Measurements from ENCODE around the gene SLC41A3. TPM values are rescaled to one million over a fixed set of nuclear protein-coding genes. Genes with fewer than 3 reads are reported as not detected.
A peak's percentile ranks its signal among the peaks of the same experiment; 100 is the strongest.
"Not testable (repeated sequence)": the region's sequence is repeated elsewhere in the genome, so short reads cannot be mapped to it uniquely, and the experiment has no call there.

SLC41A3 gene
- total RNA-seq, 1 experiment from 2014 or later = 34.5 TPM

DNA sequence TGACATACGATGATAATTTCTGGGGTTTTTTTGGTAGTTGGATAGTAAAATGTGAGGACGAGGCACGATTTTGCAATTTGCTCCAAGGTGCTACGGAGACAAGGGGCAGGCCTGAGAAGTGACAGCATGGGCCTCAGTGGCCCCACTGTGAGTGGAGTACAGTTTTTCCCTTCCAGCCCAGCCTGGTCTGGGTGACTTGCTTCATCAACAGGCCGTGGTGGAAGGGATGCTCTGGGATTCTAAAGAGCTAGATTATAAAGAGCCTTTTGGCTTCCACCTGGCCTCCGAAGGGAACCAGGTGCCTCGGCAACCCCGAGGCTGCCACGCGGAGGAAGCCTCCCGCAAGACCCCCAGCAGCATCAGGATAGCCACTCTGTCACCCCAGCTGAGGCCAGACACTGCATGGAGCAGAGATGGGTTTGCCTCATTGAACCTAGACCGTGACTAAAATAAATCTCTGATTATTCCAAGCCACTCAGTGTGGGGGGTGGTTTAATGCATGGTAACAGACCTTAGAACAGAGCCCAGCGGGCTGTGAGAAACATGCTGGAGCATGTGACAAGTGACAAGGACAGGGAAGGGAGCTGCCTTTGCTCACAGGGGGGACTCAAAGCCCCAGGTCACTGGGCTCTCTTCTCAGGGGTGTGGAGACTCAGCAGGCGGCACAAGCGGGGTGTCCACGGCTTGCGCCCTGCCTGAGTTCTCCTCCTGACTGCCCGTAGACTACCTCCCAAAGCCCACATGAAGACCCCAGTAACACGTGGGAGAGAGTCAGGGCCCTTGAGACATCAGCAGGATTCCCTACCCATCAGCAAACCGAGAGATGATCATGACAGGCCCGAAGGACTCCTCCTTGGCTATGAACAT, 22.6 kb upstream of the SLC41A3 start:
- DNase-seq (ENCODE audit: low spot score) = no peak

DNA sequence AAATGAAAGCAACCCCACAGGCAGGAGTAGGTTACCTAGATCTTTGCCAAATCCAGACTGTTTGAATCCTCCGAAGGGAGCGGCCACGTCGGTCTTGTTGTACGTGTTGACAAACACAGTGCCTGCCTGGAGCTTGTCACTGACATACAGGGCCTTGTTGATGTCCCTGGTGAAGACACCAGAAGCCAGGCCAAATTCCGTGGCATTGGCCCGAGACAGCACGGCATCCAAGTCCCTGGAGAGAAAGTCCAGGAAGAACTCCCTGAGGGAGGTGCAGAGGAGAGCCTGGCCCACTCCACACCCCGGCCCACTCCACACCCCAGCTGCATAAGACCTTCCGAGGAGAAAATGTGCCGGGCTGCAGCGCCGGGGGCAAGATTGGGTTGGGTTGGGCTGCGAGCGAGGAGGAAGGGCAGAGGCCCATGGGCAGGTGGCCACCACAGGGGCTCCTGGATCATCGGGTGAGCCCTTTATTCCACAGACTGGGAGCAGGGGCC, 21.8 kb upstream of the SLC41A3 start:
- DNase-seq (ENCODE audit: low spot score) = no peak

DNA sequence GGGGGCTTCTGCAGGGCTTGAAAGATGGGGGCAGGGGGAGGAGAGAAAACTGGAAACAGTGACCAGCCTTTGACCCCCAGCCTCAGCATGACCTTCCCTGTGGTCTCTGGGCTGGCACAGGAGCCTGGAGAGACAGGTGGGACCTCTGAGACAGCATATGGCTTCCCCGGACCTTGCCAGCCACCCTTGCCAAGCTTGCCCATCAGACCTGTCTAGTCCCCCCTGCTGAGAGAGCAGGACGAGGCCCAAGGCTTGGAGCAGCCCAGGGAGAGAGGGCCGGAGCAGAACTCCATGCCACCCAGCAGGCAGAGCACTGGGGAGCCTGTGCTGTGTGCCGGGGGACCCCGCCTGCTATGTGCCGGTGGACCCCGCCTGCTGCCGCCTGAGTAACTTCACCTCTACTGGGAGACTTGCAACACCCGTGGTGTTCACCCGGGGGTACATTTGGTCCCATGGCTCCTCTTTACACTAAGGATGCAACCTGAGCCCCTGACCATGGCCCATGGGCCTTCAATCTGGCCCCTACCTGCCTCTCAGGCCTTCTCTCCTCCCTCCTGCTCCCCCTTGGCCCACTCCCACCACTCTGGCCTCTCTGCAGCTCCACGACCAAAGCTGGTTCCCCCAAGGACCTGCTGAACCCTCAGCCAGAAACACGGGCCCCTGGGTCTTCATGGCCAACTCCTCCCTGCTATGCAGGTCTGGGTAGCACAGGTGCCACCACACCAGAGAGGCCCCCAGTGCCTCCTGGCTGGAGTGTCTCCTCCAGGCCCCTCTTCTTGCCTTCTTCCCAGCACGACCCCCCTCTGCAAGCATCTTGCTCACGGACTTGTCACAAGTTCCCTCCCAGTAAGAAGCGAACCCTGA, 21.1 kb upstream of the SLC41A3 start:
- no peak for DNase-seq (ENCODE audit: low spot score)

DNA sequence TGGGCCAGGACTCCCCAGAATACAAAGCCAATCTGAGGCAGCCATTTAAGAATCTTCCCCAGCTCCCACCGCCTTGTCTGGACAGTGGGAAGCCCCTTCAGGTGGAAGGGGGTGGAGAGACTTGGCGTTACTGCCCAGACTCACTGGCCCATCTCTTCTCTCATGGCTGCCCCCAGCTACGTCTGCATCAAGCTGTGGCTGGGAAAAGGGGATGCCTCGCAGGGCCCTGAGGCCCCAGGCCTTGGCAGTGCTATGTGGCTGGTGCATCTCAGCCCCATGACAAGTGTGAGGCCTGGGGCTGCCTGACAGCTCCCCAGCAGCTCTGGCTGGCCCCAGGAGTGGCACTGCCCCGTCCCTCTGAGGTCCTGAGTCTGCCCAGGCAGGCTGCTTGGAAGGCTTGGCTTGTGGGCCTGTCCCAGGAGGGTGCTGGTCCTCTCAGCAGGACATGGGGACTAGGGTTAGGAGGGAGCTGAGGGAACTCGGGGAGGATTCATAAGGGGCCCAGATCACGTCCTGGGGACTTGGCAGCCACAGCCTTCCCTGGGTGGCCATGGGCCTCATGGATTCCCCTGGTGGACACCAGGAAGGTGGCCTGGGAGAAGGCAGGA, 20.2 kb upstream of the SLC41A3 start:
- no peak for DNase-seq (ENCODE audit: low spot score)

DNA sequence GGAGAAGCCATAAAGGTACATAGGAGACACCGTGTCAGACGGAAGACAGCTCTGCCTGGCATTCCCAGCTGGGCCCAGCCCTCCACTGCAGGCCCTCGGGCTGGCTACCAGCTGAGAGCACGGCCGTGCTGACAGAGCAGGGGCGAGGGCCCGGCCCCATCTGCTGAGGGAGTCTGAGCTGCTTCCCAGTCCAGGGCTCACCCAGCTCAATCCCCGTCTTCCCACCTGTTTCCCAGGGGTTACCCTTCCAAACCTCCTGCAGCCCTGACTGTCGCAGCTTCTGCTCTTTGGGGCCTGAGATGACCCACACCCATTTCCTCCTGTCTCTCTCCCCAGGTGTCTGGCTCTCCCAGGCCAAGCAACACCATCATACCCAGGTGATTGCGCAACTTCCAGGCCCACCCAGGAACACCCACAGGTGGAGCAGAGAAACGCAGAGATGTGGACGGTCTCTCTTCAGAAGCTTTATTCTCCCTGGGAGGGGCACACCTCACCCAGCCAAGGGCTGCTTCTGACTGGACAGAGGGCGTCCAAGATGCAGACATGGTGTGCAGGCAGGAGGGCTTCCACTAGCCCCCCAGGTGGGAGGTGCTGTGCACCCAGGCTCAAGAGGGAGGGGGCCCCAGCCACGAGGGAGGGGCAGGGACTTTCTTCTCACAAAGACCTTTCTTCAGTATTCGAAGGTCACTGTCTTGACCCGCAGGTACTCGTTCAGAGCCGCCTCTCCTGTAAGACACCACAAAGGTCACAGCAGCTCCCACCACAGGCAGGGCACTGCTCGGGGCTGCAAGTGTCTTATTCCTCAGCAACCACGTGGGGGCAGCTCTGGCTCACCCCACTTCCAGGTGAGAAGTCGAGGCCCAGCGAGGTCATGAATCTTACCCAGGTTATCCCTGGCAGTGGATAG, 19.4 kb upstream of the SLC41A3 start:
- DNase-seq (ENCODE audit: low spot score) = no peak

DNA sequence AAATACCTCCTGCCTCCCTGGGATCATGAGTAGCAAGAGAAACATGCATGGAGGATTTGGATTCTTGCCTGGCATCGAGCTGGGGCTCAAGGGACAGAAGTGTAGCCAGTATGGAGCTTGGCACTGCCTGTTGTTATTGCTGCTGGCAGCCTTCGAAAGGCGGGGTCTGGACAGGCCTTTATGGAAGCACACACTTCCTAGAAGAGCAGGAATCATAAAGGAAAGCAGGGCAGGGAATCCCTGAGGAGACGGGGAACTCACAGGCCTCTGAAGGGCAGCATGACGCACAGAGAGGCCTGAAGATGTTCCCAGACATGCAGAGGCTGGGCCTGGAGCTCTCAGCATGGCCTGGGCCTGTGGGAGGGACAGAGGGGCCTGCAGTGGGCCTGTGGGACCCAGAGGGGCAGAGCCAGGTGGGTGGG, 18.6 kb upstream of the SLC41A3 start:
- no peak for DNase-seq (ENCODE audit: low spot score)

DNA sequence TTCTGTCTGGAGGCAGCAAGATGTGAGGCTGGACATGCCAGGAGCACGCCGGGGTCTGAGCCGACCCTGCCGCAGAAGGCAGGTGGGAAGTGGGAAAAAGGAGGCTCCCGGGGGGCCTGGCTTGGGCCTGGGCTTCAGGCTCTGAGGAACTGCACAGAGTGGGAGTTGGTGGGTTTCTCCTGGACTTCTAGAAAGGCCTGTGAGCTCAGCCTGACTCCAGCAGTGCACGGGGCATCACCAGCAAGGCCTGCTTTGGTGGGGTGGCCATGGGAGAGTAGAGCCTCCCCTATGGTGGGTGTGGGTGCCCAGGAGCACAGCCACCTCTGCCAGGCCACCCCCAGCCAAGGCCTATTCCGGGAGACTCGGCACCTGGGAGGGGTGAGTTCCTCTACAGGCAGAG, 18.1 kb upstream of the SLC41A3 start:
- no peak for DNase-seq (ENCODE audit: low spot score)

DNA sequence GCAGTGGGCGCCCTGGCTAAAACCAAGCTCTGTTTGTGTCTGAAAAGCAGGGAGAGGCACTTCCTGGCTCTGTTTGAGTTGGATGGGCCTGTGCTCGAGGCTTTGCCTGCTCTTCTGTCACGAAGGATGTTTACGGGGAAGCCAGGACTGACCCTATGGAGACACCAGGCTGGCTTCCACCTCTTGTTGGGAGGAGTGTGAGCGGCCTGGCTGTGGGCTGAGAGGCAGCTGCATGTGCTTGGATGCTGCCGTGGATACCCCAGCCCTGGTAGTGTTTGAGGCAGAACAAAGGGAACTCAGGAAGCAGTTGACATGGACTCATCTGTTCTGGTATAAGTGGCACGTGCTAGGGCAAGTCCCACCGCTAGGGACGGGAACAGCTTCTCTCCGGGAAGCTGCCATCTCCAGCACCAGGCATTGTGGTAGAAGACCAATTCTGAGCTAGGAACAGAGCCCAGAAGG, 17.6 kb upstream of the SLC41A3 start:
- DNase-seq (ENCODE audit: low spot score) = no peak

DNA sequence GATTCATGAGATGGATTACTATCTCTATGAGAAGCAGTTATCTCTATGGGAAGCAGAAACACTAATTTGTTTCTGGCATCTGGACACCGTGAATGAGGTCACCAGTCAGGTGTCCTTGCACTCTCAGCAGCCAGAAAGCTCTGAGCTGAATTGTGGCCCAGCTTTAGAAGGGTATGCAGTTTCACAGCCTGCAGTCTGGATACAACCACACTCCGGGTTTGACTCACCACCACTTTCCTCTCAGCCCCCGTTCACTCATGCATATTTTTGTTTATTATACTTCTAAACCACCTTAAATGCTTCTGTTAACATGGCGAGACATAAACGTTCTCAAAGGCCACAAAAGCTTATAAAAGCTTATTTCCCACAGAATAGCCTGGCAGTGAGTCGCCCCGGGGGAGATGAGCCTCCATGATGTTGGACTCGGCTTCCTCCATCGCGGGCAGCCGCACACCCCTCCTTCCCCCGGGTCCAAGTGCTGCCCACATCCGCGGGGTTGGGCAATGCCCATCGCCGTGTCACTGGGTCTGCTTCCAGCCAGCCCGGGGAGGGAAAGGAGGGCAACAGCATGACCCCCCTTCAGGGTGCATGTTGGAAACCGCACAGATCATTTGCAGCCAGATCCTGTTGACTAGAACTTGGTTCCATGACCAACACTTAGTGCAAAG, 16.8 kb upstream of the SLC41A3 start:
- peak; percentile 96 for DNase-seq (ENCODE audit: low spot score)

DNA sequence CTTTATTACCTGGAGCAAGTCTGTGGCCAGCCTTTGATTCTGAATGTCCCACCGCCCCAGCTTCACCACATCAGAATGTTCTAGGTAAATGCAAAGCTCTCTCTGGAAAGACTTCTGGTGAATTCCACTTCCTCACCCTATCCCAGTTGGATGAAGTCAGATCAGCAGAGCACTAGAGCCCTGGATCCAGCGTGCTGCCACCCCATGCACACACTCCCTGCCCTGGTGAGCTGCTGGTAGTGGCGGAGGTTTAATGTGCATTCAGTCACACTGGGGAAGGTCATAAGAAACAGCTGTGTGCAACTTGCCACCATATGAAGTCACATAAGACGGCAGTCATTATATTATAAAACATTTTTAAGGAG, 16.3 kb upstream of the SLC41A3 start:
- DNase-seq (ENCODE audit: low spot score) = no peak

DNA sequence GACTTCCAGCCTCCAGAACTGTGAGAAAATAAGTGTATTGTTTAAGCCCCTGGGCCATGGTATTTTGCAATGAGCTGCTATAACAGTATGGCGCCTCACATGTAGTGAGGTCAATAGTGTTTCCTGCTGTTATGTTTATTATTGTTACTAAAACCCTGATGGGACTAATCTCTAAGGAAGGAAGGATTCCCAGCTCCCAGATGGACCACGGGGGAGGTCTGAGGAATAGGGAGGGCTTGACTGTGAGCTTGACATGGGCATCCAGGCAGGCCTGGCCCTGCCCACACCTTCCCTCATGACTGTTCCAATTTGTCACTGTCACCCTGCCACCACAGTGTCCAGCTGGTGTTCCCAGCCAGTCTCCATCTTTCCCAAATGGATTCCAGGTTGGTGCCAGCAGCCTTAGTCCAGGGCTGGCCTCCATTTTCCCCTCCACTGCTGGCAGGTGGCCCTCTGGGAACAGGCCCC, 14.5 kb upstream of the SLC41A3 start:
- DNase-seq (ENCODE audit: low spot score) = peak; percentile 72

DNA sequence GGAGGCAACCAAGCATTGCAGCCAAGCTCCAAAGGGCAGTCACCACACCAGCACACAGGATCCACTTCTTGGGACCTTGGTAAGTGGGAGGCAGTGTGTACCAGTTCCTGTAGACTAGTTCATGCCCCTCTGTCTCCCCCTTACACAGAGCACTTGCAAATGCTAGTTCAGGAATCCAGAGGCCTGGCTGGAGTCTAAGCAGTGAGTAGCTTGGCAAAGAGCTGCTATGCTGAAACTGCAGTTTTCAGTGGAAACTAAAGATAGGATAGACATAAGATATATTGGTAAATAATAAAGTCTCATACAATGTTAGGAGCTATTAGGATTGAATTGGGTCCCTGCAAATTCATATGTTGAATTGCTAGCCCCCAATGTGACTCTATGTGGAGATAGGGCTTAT, 13.9 kb upstream of the SLC41A3 start:
- no peak for DNase-seq (ENCODE audit: low spot score)

DNA sequence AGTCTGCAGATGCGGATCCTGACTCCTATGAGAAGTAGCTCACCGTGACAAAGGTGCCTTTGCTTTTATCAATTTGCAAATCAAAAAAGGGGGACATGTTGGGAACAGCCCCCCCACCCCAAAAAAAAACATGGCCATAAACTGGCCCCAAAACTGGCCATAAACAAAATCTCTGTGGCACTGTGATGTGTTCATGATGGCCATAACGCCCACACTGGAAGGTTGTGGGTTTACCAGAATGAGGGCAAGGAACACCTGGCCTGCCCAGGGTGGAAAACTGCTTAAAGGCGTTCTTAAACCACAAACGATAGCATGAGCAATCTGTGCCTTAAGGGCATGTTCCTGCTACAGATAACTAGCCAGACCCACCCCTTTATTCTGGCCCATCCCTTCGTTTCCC, 12.3 kb upstream of the SLC41A3 start:
- not testable (repeated sequence) for DNase-seq (ENCODE audit: low spot score)

DNA sequence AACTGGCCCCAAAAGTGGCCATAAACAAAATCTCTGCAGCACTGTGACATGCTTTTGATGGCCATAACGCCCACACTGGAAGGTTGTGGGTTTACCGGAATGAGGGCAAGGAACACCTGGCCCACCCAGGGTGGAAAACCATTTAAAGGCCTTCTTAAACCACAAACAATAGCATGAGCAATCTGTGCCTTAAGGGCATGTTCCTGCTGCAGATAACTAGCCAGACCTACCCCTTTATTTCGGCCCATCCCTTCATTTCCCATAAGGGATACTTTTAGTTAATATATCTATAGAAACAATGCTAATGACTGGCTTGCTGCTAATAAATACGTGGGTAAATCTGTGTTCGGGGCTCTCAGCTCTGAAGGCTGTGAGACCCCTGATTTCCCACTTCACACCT, 8.2 kb upstream of the SLC41A3 start:
- not testable (repeated sequence) for DNase-seq (ENCODE audit: low spot score)

DNA sequence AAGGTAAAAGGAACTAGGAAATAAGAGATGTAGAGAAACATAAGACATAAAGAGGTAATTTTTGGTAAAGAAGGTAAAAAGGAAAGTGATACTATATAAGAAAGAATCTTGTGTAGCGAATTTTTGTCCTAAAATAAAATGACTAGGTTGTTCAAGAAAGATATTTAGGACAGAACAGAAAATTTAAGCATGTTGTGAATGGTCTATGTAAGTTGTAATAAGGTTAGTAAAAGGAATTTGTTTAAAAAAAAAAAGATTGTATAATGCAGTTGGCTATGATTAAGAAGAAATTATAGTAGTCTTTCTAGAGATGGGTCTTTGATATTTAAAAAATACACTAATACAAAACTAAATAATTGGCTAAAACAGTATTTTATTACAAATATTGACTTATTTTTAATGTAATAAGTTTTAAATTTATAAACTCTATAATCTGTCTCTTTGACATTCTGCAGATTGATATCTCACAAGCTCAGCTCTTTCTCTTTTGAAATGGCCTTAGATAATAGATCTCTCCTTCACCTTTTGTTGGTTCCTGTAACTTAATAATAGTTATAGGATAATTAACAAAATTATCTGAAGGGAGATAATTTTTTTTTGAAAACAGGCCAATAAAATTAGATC, 3.7 kb upstream of the SLC41A3 start:
- no peak for DNase-seq (ENCODE audit: low spot score)

DNA sequence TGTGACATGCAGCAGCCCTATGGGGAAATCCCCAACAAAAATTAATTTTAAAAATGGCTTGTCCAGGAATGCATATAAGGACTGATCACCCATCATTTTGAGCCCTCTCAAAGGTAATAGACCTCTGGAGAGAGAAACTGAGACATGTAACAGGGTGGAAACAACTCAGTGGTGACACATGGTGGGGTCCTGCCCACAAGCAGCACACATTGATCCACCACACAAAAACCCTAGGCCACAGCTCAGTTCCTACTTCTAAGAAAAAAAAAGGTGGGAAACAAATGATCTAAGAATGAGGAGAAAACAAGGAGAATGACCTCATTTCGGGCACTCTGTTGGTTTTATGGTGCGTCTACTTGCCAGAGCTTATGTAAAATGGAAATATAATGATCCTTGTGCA, 1.9 kb upstream of the SLC41A3 start:
- DNase-seq (ENCODE audit: low spot score) = no peak

DNA sequence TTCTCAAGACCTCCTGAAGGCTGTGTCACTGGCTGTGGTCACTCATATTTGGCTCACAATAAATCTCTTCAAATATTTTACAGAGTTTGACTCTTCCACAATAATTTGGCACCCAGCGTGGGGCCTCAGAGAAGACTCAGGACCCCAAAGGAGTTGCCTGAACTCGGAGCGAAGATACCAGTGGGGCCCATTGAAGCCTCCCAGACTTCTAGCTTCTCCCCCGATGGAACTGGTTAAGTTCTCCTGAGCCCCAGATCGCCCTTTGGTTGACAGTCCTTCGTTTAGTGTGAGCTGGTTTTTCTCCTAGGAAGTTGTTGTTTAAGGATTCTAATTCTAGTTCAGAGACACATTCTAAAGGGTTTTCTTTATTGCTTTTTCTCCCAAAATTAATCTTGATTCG, 1.4 kb upstream of the SLC41A3 start:
- no peak for DNase-seq (ENCODE audit: low spot score)

DNA sequence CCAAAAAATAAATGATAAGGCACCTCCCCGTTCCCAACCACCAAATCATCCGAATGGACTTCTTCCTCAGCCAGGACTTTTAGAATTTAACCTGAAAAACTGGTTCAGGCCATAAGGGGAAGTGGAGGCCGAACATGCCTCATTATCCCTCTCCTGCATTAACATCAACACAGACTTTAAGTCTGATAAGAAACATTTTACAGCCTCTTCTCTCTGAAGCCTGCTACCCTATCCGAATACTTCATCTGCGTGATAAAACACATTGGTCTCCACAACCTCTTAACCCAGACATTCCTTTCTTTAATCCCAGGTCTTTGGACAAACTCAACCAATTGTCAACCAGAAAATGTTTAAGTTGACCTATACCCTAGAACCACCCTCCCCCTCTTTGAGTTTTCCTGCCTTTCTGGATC, 850 bp upstream of the SLC41A3 start:
- DNase-seq (ENCODE audit: low spot score) = no peak

DNA sequence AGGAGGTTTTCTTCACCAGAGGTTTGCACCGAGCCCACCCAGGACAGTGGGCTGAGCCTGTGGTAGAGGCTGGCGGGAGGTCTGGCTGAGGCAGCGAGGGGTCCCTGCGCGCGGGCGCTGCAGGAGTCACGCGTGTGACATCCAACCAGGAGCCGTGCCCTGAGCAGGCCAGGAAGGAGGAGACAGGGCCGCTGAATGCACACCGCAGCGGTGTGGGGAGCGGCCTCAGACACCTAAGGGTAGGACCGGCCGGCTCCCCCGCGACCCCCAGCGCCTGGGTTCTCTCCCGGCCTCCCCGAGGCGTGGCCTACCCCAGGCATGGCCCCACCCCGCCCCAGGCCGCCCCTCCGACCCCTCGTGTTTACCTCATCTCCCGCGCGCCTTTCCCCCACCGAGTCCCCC, 412 bp downstream of the SLC41A3 start:
- DNase-seq (ENCODE audit: low spot score) = no peak

DNA sequence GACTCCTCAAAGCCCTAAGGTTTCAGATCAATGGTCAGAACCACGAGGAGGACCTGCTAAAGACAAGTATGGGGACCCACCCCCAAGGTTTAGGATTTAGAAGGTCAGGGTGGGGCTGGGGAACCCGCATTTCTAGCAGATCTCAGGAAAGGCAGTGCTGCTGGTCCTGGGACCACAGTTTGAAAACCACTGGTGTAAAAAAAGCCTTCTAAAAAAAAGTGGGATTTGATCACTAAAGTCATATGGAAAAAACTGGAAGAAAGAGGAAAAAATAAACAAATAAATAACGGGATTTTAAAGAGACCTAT, 832 bp downstream of the SLC41A3 start:
- no peak for DNase-seq (ENCODE audit: low spot score)

Data from H4 (cell line).